ENCODE measurements around the gene SULT1E1. TPM values are rescaled to one million over a fixed set of nuclear protein-coding genes. Genes with fewer than 3 reads are reported as not detected.

SULT1E1 gene
- total RNA-seq, 2 experiments from 2014 or later, result not detected

DNA sequence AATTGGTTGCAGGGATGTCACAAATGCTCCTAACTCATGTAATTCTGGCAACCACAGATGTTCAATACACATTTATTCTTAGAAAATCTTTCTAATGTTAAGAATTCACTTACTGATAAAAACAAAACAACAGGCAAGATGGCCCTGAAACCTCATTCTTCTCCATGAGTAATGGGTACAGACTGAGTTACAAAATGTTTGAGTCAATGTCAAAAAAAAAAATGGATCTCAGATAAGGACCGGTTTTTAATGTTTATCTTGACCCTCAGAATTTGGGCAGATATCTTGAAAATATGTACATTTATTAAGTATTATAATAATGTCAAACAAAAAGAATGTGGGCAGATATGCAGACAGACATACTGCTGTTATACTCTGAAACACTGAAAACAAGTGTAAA is 1.8 kb upstream of the SULT1E1 start:
- Mint-ChIP-seq H3K9me3 (no peaks in the 10 kb centered on the region), H3K27me3 (peaks cover 3% of the 10 kb centered on the region), H3K4me3 (no peak overlapping the region), H3K27ac (no peak overlapping the region), H3K4me1 (no peaks in the 10 kb centered on the region), H3K36me3 (ENCODE audit: low read depth) (no peaks in the 10 kb centered on the region)
- ChIA-PET POLR2A (no interaction called here), CTCF (no interaction called here)
- DNase-seq, result no peak

DNA sequence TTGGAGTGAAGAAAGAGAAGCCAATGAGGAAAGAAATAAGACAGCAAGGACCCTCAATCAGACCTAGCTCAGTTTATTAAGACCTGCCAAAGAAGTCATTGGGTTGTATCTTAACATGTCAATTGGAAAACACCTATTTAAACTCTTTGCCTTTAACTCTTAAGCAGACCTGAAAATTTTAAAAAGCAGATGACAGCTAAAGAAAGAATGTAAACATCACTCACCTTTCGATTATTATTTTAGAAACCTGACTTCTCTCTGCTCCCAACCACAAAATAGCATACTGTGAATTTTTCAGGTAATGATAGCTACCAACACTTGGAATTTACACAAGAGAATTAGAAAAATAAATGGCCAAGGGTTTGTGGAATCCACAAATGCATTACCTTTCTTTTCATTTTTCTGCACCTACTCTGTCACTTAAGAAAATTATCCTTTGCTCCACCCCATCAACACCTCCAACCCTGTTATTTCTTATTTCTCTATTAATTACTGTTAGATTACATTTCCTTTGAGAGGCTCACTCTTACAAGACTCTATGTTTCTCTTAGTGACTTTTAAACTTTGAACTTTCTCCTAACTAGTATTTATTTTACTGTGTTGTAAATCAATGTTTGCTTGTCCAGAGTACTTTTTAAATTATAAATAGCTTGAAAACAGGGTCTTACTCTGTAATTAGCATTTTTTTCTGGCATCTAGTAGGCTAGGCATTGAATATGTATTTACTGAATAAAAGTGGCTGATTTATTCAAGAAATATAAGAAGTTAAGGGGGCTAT is 765 bp upstream of the SULT1E1 start:
- DNase-seq, result no peak
- POLR2A ChIA-PET, result no interaction called here
- no peak overlapping the region for H3K27ac Mint-ChIP-seq
- H3K4me1 Mint-ChIP-seq, result no peaks in the 10 kb centered on the region
- no peaks in the 10 kb centered on the region for H3K9me3 Mint-ChIP-seq
- CTCF ChIA-PET, result no interaction called here
- no peaks in the 10 kb centered on the region for H3K36me3 Mint-ChIP-seq (ENCODE audit: low read depth)
- H3K4me3 Mint-ChIP-seq, result no peak overlapping the region
- peaks cover 3% of the 10 kb centered on the region for H3K27me3 Mint-ChIP-seq

DNA sequence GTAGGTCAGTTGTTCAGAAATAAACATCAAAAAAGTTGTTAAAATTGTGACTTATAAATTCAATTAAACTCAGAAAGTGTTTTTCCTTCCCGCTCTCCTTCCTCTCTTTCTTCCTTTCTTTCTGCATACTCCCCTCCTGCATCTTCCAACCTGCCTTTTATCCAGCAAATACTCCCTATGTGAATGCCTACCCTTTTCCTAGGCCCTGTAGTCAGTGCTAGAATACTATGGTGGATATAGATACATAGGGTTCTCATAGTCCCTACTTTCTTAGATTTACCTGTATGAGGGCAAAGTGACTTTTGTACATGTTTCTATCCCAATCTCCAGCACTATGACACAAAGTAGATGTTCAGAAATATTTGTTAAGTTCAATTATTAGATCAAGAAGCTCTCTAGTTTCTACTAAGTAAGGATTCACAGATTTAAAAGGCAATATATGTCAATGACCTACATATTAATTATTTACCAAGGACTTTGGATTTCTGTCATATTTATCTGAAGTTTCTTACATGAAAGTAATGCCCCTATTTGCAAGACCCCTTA is 732 bp downstream of the SULT1E1 start:
- ChIA-PET POLR2A (no interaction called here), CTCF (no interaction called here)
- H3K36me3 Mint-ChIP-seq (ENCODE audit: low read depth), result no peaks in the 10 kb centered on the region
- no peak for DNase-seq
- no peak overlapping the region for H3K27ac Mint-ChIP-seq
- no peaks in the 10 kb centered on the region for H3K9me3 Mint-ChIP-seq
- no peaks in the 10 kb centered on the region for H3K4me1 Mint-ChIP-seq
- peaks cover 3% of the 10 kb centered on the region for H3K27me3 Mint-ChIP-seq
- H3K4me3 Mint-ChIP-seq, result no peak overlapping the region

DNA sequence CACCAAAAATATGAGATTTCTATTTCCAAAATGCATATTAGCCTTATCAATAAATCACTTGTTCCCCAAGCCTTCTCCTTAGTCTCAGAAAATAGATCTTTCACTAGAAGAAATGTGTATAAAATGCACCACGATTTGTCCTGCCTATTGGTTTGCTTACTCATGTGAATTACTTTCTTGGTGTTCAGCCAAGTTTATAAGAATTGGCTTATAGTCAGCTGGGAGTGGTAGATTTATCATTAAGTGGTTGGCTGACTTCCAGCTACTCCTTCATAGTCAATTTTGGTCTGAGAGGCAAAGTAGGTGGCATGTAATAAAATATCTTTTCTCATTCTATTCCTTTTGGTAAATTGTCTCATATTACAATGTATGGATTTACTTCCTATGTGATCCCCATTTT is 1.3 kb downstream of the SULT1E1 start:
- Mint-ChIP-seq H3K27me3 (peaks cover 3% of the 10 kb centered on the region), H3K36me3 (ENCODE audit: low read depth) (no peaks in the 10 kb centered on the region), H3K4me3 (no peak overlapping the region), H3K4me1 (no peaks in the 10 kb centered on the region), H3K27ac (no peak overlapping the region), H3K9me3 (no peaks in the 10 kb centered on the region)
- POLR2A ChIA-PET, result no interaction called here
- CTCF ChIA-PET, result no interaction called here
- DNase-seq, result no peak

DNA sequence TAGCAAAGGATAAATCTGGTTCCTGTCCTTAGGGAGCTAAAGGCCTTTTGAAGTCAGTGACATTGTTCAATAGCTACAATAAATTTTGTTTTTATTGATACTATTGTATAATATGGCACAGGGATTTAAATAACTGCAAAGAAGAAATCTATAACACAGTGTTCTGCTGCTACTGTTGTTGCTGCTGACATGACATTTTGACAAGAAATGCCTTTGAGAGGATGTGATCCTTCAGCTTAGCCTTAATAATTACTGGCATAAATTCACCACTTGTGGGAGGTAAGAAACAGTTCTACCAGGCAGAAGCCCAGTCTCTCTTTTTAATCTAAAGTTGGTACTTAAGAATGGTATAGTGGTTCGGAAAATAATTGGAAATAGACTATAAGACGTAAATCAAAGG is 4.1 kb downstream of the SULT1E1 start:
- CTCF ChIA-PET, result no interaction called here
- H3K27me3 Mint-ChIP-seq, result peaks cover 3% of the 10 kb centered on the region

DNA sequence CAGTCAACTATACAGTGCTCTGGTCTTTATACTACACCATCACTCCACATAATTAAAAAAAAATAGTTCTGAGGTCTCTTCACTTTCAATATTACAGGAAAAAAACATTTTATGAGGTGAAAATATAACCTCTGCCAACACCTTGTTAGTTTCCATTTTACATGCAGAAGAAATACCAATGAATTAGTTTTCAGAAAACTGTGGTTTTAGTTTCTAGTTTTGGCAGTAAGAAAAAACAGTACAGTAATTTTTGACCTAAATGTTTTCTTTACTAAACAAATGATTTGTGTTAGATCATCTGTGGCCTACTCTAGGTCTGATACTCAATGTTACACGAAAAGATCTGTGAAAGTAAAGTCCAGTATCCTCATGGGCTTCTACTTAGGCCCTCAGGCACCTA is 10.0 kb downstream of the SULT1E1 start:
- Mint-ChIP-seq H3K4me1 (peaks cover 6% of the 10 kb centered on the region), H3K4me3 (no peak overlapping the region), H3K9me3 (no peaks in the 10 kb centered on the region), H3K27ac (no peak overlapping the region), H3K27me3 (peaks cover 3% of the 10 kb centered on the region), H3K36me3 (ENCODE audit: low read depth) (no peaks in the 10 kb centered on the region)
- DNase-seq, result no peak
- ChIA-PET CTCF (no interaction called here), POLR2A (no interaction called here)

More for the DNA sequence above, 4.1 kb downstream of the SULT1E1 start:
- Mint-ChIP-seq H3K4me3 (no peak overlapping the region), H3K4me1 (no peaks in the 10 kb centered on the region), H3K9me3 (no peaks in the 10 kb centered on the region), H3K36me3 (ENCODE audit: low read depth) (no peaks in the 10 kb centered on the region), H3K27ac (no peak overlapping the region)
- DNase-seq, result no peak
- POLR2A ChIA-PET, result no interaction called here

DNA sequence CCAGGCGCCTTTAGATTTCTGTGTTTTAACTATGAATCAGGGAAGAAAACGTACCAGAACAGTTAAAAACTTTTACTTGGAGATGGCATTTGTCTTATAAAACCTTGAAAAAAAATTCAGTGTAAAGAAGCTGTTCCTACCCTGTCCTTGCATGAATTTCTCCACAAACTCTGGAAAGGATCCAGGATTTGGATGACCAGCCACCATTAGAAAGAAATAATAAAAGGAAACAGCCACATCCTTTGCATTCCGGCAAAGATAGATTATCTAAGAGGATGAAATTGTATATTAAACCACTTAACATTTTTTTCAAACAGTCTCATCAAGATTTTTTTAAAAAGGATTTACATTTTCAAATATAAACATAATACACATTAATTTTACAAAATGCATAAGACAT is 10.6 kb downstream of the SULT1E1 start:
- POLR2A ChIA-PET, result no interaction called here
- Mint-ChIP-seq H3K9me3 (no peaks in the 10 kb centered on the region), H3K4me3 (no peak overlapping the region), H3K36me3 (ENCODE audit: low read depth) (no peaks in the 10 kb centered on the region), H3K4me1 (peaks cover 6% of the 10 kb centered on the region), H3K27ac (no peak overlapping the region), H3K27me3 (peaks cover 3% of the 10 kb centered on the region)
- CTCF ChIA-PET, result no interaction called here
- DNase-seq, result no peak

DNA sequence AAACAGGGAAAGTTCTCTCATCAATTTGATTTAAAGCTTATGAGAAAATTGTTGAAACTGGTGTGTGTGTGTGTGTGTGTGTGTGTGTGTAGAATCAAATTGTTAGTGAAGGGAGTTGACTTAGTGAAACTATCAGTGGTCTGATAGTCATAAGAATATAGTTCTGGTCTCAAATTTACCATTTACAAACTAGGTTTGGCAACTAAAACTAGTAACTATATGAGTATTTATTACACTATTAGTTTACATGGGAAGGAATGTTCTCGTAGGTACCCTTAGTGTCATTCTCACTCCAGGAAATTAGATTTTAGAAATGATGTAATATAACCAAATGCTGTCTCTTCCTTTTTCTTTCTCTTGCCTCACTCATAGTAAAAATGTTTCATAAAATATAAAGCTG is 11.9 kb downstream of the SULT1E1 start:
- H3K27ac Mint-ChIP-seq, result no peak overlapping the region
- DNase-seq, result no peak
- H3K36me3 Mint-ChIP-seq (ENCODE audit: low read depth), result no peaks in the 10 kb centered on the region
- H3K27me3 Mint-ChIP-seq, result no peaks in the 10 kb centered on the region
- ChIA-PET CTCF (no interaction called here), POLR2A (no interaction called here)
- no peaks in the 10 kb centered on the region for H3K9me3 Mint-ChIP-seq
- H3K4me3 Mint-ChIP-seq, result no peak overlapping the region
- peaks cover 6% of the 10 kb centered on the region for H3K4me1 Mint-ChIP-seq

DNA sequence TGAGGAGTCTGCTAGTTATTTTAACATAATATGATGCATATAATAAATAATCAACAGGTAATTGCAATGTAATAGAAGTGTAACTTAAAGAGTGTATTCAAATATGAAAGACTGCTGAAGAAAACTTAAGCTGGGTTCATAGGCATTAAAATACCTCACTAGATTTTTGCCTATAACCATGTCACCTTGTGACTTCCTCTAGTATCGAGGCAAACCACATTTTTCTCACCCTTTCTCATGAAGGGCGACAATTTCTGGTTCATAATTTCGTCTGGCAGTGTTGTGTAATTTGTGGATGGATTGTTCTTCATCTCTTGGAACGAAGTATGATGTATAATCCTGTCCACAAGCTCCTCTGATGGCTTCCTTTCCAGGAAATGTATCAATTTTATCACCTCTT is 16.0 kb downstream of the SULT1E1 start:
- H3K27ac Mint-ChIP-seq, result no peak overlapping the region
- CTCF ChIA-PET, result no interaction called here
- no peaks in the 10 kb centered on the region for H3K36me3 Mint-ChIP-seq (ENCODE audit: low read depth)
- no peaks in the 10 kb centered on the region for H3K27me3 Mint-ChIP-seq
- H3K4me3 Mint-ChIP-seq, result no peak overlapping the region
- no peaks in the 10 kb centered on the region for H3K9me3 Mint-ChIP-seq
- POLR2A ChIA-PET, result no interaction called here
- H3K4me1 Mint-ChIP-seq, result no peaks in the 10 kb centered on the region
- no peak for DNase-seq

DNA sequence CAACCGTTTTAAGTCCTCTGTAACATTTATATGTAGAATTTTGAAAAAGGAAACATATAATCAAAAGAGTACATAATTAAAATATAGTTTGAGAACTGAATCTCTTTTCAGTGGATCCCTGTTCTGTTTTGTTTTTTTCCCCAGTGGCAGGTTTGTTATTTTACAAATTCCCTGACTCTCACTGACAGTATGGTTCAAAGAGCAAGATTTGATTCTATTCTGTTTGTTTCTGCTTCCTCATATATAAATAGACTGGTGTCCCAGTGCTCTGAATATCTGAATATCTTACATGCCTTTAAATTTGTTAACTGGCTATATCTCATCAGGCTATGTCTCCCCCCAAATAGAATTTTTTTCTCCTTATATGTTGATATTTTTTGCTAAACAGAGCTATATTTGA is 16.6 kb downstream of the SULT1E1 start:
- Mint-ChIP-seq H3K27me3 (no peaks in the 10 kb centered on the region), H3K27ac (no peak overlapping the region), H3K4me3 (no peak overlapping the region), H3K36me3 (ENCODE audit: low read depth) (no peaks in the 10 kb centered on the region), H3K9me3 (no peaks in the 10 kb centered on the region), H3K4me1 (no peaks in the 10 kb centered on the region)
- ChIA-PET POLR2A (no interaction called here), CTCF (no interaction called here)
- DNase-seq, result no peak

DNA sequence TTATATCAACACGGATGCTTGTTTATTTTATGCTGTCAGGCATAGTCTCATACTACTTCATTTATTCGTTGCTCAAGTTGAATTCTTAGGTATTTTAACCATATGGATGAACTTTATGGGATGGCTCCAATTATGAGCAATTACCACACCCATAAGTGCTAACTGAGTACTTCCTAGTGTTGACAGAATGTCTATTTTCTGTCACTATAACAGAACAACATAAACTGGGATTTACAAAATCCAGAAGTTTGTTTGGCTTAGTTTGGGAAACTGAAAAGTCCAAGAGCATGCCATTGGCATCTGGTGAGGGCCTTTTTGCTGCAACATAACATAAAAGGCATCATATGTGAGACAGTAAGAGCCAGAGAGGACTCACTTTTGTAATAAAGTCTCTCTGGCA is 21.0 kb downstream of the SULT1E1 start:
- CTCF ChIA-PET, result no interaction called here
- Mint-ChIP-seq H3K4me3 (no peak overlapping the region), H3K27ac (no peak overlapping the region), H3K4me1 (peaks cover 2% of the 10 kb centered on the region), H3K27me3 (no peaks in the 10 kb centered on the region), H3K9me3 (no peaks in the 10 kb centered on the region), H3K36me3 (ENCODE audit: low read depth) (no peaks in the 10 kb centered on the region)
- DNase-seq, result no peak
- POLR2A ChIA-PET, result no interaction called here

DNA sequence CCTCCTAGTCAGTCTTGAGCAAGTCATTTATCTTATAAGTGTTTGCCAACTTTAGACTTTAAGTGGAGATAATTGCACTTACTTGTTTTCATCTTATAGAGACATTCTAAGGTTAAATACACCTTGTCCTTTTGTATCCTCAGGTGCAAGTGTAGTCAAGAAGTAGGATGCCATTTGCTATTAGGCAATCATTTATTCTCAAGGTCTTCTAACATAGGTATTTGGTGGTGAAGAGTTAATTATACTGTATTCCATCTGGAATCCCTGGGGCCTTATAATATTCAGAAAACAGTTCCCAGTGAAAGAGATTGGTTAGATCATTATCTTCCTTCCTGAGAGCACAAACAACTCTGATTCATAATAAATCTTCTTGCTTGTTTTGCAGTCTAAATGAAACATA is 23.7 kb downstream of the SULT1E1 start:
- Mint-ChIP-seq H3K27ac (no peak overlapping the region), H3K36me3 (ENCODE audit: low read depth) (no peaks in the 10 kb centered on the region), H3K27me3 (no peaks in the 10 kb centered on the region), H3K9me3 (no peaks in the 10 kb centered on the region), H3K4me1 (peaks cover 10% of the 10 kb centered on the region), H3K4me3 (no peak overlapping the region)
- no peak for DNase-seq
- ChIA-PET CTCF (no interaction called here), POLR2A (no interaction called here)

DNA sequence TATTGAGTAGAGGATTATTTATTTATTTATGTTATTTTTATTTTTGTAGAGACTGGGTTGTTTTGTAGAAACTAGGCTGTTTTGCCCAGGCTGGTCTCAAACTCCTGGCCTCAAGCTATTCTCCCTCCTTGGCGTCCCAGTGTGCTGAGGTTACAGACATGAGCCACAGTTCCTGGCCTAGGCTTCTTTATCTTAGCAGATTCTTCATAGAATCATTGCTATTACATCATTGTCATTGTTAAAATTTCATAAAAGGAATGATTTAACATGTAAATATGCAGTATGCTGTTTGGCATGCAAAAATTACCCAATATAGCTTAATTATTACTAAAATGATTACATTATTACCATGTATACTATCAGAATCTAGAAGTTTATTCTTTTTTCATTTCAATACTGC is 24.2 kb downstream of the SULT1E1 start:
- H3K4me3 Mint-ChIP-seq, result no peak overlapping the region
- CTCF ChIA-PET, result no interaction called here
- no peaks in the 10 kb centered on the region for H3K9me3 Mint-ChIP-seq
- no peak overlapping the region for H3K27ac Mint-ChIP-seq
- peaks cover 15% of the 10 kb centered on the region for H3K4me1 Mint-ChIP-seq
- POLR2A ChIA-PET, result no interaction called here
- no peaks in the 10 kb centered on the region for H3K36me3 Mint-ChIP-seq (ENCODE audit: low read depth)
- H3K27me3 Mint-ChIP-seq, result no peaks in the 10 kb centered on the region
- no peak for DNase-seq

DNA sequence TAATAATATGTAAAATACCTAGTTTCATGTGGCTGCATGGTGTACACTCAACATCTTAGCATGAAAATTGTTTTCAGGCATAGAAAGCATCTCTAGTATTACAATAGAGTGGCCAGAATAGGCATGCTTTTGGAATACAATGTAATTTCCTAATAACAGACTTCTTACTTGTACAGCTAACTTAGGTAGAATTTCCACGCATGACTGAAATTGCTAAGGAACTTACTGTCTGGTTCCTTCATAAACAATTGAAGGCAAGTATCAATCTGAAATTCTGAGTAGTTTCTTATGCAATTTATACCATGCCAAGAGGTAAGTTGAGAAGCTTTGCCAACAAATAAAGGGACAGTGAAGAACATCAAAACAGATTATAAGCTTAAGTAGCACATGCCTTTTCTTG is 26.7 kb downstream of the SULT1E1 start:
- DNase-seq, result no peak
- no peaks in the 10 kb centered on the region for H3K36me3 Mint-ChIP-seq (ENCODE audit: low read depth)
- H3K27me3 Mint-ChIP-seq, result no peaks in the 10 kb centered on the region
- CTCF ChIA-PET, result interaction anchor here (1.8 kb wide), 1 partner anchor 10 kb away, joined by 6 read pairs; no protein-coding TSS in a partner anchor
- peaks cover 15% of the 10 kb centered on the region for H3K4me1 Mint-ChIP-seq
- H3K27ac Mint-ChIP-seq, result no peak overlapping the region
- peaks cover 3% of the 10 kb centered on the region for H3K9me3 Mint-ChIP-seq
- POLR2A ChIA-PET, result no interaction called here
- H3K4me3 Mint-ChIP-seq, result no peak overlapping the region

Data from activated CD4-positive, alpha-beta T cell treated with anti-CD3 and anti-CD28 coated beads, Interleukin-2, amount 10 ng/mL, durations not matched to agents 7 days and 5 days (primary cell).